GM21526 (cell line): Measurements from ENCODE around the gene TRIM31.
A peak's percentile ranks its signal among the peaks of the same experiment; 100 is the strongest.

Experiments
- ATAC-seq: cut with Tn5 transposase; IDR thresholded peaks from one replicate; pipeline ENCODE4 v1.9.1; 2021; ENCODE audit warnings: moderate library complexity; ENCODE audit not compliant: unreplicated experiment, low FRiP score

TRIM31 gene

GRCh38 chr6:30061858-30062458 is 50.9 kb downstream of the TRIM31 start:
- ATAC-seq: no peak

DNA sequence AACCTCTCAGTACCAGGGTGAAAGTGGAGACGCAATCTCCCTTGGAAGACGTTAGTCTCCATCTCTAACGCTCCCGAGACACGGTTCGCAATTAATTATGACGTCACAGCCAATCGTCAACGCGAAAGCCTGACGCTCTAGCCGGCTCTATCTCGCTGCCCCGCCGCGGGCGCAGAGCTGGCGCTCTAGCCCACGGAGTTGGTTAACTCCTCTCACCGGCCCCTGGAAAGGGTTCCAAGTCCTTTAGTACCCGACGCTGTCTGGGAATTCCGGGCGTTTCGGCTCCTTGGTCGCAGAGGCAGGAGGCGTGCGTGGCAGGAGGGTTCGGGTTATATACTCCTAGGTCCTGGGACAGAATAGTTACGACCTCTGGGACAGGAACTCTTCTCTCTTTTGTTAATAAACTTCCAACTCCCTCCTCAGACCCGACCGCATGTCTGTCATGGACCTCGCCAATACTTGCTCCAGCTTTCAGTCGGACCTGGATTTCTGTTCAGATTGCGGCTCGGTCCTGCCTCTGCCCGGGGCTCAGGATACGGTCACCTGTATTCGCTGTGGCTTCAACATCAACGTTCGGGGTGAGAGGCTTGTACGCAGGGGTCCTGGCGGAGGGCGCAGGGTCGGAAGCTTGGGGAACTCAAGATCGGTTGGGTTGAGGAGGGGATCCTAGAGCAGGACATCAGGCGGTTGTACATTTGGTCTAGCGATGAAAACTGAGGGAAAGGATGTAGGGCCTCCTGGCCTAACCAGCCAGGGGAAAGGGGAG is 51.6 kb downstream of the TRIM31 start, which contains the start of gene POLR1H:
POLR1H (plus strand) TSS at position 174 of the 766 bp plus-strand sequence; CDS start at position 434, 260 bp downstream.
- peak; percentile 80 for ATAC-seq

- no peak for ATAC-seq
These were observed 52.2 kb downstream of the TRIM31 start for GRCh38 chr6:30060606-30061091.

DNA sequence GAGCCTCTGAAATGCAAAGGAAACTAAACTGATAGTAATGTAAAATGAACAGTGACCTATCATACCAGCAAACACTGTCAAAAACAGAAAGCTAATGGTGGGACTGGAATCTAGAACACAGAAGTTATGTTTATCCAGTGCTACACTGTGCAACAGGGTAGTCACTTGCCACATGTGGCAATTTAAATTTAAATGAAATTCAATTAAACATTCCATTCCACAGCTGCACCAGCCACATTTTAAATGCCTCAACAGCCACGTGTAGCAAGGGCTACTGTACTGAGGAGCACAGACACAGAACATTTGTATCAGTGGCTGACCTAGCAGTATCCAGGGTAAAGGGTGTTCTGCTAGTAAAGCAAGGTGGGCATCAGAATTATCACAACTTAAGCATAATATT is 57.4 kb downstream of the TRIM31 start:
- ATAC-seq: no peak

DNA sequence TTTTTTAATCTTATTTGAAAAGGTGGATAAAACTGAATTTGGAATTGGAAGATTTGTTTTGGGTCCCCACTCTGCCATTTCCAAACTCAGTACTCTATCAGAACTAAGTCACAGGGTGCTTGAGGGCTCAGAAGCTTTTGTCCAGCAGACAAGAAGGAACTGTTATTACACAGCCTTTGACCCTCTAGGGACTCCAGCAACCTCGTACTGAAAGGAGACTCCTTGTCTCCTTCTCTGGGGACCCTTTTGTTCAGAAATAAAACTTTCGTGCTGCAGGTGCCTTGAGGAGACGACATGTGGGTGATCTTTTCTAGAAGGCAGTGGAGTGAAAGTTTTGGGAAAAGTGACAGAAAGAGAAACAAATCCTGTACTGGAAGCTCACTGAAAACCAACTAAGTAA is 59.2 kb downstream of the TRIM31 start:
- no peak for ATAC-seq
